G401.6 (cell line): Measurements from ENCODE around the gene SLC7A5.
"Not testable (repeated sequence)": the region's sequence is repeated elsewhere in the genome, so short reads cannot be mapped to it uniquely, and the experiment has no call there.

ENCODE experiments used
- FAIRE-seq: peaks from 2 replicates; lab custom pipeline; 2012; peaks lifted over from hg19 to GRCh38; lab: Jason Lieb, UNC

Gene SLC7A5

DNA sequence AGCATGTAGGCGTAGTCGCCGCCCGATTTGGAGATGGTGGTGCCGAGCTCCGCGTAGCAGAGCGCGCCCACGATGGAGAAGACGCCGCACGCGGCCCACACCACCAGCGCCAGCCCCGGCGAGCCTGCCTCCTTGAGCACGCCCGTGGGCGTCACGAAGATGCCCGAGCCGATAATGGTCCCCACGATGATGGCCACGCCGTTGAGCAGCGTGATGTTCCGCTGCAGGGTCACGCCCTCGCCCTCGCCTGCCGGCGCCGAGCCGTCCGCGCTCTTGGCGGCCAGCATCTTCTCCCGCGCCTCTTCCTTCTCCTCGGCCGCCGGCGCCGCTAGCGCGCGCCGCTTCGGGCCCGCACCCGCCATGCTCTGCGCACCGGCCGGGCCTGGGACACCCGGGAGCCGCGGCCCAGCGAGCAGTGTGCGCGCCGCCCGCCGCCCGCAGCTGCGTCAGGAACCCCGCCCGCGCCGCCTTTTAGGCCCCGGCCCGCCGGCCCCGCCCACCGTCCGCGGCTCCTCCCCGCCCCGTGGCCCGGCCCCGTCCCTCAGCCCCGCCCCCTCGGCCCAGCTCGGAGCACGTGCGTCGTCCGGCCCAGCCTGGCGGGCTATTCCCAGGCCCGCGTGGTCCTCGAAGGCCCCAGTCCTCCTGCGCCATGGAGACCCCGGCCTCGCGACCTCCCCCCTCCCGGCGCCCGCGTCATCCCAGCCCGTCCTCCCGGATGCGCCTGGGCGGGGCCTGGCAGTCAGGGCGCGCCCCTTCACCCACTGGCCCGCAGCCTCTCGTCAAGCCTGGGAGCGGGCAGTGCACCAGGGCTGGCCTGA, at the start of gene SLC7A5:
Gene SLC7A5, minus strand, starts transcription at position 447 of the 818 bp plus-strand sequence. Its CDS starts 85 bp downstream, at position 362.
- not testable (repeated sequence) for FAIRE-seq

DNA sequence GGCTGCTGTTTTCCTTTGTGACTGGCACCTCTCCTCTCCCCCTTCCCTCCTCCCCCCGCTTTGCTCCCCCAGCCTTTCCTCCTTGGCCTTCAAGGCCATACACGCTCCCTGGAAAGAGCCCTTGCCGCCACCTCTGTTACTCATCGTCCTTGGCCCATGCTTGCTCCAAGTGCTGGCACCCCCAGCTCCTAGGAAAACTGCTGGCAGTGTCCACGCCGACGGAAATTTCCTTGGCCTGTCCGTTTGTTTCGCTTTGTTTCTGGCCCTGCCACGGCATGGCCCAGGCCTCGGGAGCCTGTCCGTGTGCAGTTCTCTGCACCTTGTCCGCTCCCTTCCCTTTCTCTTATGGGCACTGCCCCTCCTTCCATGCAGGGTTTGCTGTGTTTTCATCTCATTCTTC, 49.0 kb upstream of the SLC7A5 start:
- FAIRE-seq = no peak

DNA sequence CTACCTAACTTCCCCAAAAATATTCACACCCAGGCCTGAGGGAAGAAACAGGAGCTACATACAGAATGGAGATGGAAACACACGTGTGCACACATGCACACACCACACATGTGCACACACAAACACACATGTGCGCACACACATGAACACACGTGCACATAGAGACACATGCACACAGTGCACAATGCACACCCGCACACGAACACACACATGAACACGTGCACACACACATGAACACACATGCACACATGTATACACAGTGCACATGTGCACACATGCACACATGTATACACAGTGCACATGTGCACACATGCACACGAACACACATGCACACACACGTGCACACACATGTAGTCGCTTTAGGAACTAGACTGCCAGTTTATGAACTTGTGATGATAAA, 48.2 kb upstream of the SLC7A5 start:
- no peak for FAIRE-seq

DNA sequence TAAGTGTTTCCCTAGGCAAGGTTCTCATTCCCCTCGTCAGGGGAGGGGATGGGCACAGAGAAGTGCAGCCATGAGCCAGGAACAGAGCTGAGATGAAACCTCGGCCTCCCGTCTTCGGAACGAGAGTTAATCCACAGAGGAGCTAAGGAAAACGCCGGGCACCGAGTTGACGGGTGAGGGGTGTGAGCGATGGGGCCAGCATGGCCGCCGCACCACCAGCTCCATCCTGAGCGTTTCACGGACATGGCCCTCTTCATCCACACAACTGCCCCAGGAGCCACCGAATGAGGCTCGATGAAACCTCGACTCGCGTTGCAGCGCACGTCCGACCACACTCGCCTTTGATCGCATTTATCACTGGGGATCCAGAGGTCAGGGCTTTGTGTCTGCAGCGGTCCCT, 45.5 kb upstream of the SLC7A5 start:
- FAIRE-seq = no peak

DNA sequence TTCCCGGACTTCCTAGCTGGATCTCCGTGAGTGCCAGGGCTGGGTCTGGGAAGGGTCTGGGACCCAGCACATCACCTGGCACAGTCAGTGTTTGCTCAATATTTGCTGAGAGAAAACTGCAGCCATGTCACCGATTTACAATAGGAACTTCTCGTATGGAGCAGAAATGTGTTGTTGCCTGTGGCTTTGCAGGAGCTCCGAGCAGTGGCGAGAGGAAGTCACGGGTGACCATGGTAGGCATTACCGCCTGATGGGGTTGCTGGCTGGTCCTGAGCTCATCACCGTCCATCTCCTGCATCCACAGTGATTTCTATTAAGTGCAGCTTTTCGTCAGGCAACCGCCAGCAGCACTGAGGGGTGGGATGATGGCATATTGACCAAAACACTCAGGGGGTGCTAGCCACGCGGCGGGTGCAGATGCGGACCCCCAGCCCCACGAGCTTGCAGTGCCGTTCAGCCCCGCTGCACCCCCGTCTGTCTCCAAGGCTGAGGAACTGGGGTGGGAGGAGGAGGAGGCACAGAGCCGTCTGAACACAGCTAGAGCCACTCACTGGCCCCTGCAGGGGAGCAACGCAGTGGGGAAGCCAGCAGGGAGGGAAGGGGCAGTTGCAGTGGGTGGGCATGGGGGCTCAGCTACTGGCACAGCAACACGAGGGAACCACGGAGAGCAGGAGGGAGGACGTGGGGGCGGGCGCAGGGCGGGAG, 44.9 kb upstream of the SLC7A5 start:
- FAIRE-seq = not testable (repeated sequence)

DNA sequence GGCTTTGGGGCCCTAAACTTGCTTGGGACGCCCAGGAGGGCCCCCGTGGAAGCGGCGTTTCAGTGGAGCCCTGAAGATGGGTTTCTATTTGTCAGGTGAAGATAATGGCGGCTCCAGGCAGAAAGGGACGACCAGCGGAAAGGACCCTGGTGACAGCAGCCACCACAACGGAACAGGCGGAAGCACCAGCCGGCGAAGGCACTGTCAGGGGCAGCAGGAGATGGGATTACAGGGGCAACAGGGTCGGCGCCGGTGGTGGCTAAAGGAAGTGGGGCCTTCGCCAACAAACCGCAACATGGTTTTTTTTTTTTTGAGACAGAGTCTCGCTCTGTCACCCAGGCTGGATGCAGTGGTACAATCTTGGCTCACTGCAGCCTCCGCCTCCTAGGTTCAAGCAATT, 43.4 kb upstream of the SLC7A5 start:
- FAIRE-seq = not testable (repeated sequence)

DNA sequence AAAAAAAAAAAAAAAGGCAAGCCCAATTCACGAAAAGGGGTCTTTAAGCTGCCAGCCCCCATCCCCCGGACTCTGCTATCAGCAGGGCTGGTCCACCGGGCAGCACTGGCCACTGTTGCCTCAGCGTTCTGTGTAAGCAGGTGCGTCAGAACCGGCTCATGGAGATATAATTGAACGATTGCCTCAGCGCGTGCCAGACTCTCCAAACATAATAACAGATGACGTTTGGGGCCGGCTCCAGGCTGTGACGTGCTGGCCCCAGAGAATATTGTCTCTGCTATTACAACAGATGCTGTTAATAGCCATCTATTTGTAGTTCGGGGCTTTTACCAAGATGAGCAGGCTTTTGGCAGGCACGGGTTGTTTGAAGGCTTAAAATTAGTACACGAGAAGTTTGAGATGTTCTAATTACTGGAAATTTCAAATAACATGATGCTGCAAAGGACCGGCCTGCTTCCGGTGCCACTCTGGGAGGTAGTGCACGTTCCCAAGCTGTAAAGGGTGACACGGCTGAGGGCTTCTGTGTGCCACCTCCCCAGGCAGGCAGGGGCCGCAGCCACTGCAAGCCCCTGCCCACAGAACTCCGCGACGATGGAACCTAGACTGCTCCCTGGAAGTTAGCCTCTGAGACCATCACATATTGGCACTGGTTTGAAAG, 41.9 kb upstream of the SLC7A5 start:
- FAIRE-seq = not testable (repeated sequence)

DNA sequence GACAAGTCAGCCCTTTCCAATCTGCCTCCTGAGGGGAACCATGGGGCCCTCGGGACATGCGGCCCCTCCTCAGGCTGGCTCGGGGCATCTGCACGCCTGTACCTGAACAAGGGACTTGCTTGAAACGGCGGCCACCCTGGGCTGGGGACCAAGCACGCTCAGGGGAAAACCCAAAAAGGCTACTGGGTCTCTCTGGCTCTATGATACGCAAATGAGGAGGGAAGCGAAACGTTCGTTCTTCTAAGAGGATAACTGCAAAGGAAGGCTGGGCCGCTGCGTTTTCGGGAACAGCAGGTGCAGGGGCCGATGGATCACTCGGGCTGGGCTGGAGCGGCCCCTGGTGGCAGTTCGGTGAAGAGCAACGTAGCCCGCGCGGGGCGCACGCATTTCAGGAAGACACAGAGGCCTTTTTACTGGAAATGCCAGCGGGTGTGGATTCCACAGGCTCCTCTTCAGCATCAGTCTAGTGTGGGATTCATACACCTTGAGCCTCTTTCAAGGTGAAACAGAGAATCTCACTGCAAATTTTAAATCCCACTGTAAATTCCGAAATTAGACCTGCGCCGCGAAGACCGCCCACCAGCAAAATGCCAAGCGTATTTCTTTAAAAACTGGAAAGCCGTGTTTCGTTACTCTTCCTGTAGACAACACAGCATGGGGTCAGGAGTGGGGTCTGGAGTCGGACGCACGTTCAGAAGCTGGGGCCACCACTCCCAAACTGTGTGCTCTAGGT, 40.1 kb upstream of the SLC7A5 start:
- not testable (repeated sequence) for FAIRE-seq

DNA sequence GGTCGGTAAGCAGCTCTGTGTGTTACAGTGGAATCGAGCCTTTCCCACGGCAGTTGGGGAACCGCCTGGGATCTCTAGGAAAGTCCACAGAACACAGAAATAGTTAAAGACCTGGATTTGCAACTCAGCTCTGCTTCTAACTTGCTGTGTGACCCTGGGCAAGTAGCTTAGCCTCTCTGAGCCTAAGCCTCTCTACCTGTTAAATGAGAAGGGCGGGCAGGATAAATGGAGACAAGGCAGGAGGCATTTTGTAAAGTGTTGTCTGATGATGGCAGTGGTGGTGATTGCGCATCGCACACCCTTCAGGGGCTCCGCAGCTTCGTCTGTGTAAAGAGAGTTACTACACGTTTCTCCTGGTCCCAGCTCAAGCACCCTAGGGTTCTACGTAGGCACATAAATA, 38.8 kb upstream of the SLC7A5 start:
- not testable (repeated sequence) for FAIRE-seq

DNA sequence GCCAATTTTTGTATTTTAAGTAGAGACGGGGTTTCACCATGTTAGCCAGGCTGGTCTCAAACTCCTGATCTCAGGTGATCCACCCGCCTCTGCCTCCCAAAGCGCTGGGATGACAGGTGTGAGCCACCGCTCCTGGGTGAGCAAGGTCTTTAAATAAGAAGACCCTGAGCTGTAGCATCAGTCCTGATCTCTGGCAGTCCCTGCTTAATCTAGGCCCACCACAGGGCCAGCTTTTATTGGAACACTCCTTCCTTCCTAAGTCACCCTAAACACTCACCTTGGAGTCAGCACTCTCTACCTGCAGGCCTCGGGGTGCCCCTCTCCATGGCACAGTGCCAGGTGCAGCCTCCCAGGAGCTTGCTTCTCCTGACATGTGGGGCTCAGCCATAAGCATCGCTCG, 36.2 kb upstream of the SLC7A5 start:
- not testable (repeated sequence) for FAIRE-seq

DNA sequence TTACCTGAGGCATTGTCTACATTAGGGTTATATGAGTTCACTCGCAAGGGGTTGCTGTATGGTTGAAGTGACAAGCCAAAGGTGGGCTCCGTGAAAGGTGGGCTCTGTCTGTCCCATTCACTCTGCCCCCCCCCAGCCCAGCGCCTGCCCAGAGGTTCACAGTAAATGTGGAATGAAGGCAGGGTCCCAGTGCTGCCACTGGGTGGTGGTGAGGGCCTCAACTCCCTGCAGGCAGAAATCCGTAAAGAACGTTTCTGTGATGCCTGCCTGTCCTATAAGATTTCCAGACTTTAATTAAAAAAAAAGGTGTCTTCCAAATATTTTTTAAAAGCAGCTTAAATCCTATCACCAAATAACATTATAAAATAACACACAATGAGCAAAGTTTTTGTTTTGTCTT, 35.7 kb upstream of the SLC7A5 start:
- not testable (repeated sequence) for FAIRE-seq

DNA sequence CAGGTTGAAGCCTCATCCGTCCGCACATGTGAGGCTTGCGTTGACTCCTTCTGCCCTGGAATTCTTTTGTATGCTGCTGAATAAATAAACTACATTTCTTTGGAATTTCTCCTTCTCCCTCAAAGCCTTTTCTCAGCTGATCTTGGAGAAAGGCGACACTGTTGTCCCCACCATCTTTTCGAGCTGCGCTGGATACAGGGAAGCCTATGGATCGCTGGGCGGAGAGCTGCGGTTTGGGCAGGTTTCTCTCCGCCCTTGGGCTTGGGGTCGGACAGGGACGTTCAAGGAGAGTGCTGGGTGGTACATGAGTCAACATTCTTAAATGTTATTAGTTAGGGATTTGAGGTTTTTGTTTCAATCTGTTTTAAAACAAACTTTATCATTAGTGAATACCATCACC, 31.2 kb upstream of the SLC7A5 start:
- not testable (repeated sequence) for FAIRE-seq

DNA sequence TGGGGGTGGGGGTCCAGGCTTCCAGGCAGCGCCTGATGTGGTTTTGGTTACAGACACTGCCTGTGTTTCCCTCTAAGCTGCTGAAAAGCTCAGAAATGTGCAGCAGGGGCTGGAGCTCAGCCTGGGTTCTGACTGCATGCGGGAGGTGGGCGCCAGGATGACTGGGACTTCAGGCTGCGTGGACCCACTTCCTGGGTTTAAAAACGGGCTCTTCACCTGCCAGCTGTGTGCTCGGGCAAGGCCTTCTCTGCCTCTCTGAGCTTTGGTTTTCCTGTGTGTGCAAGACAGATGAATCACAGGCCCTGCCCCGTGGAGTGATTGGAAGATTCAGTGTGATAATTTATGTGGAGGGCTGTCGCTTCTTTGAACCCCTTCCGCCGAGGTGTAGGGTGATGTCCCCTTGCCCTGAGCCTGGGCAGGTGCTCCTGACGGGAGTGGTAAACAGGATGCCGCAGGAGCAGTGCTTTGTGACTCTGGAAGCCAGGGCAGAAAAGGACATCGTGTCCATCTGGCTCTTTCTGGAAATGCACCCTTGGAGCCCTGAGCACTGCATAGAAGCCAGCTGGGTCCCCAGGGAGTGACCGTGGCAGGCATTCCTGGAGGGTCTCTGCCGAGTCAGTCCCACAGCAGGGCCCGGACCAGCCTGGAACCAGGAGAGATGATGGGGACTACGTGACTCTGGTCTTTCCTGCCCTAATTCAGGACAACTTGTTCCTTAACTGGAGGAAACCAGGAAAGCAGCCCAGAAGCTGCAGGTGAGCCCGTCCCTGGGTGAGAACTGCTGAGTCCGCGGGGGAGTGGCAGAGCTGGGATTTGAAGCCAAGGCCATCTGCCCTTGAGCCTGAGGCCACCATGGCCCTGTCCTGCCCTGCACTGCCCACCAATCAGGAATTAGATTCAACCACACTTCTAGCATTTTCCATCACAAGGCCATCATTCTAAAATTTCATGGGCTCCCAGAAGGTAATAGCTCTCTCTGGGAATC, 28.5 kb upstream of the SLC7A5 start:
- no peak for FAIRE-seq

DNA sequence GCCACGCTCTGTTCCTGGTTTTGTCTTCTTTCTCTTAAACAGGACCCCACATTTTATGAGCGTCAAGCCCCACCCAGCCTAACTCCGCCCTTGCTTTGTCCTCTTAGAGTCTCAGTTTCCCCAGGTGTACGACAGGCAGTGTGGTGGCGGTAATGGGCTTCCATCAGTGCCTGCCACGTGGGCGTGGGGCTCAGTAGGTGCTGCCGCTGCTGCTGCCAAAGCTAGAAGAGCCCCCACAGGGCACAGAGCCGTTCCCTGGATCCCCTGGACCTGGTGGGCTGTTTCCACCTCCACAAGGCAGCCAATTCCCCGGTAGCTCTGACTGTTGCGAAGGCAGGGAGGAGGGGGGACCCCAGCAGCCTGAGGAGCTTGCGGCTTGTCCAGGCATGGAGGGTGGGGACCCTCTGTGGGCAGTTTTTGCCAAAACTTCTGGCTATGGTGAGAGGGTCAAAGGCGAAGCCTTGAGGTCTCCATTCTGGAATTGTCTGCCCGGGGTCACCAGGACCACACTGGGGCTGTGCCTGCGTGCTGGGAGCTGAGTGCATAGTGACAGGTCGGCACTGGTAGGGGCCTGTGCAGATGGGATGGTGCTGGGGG, 27.7 kb upstream of the SLC7A5 start:
- not testable (repeated sequence) for FAIRE-seq

DNA sequence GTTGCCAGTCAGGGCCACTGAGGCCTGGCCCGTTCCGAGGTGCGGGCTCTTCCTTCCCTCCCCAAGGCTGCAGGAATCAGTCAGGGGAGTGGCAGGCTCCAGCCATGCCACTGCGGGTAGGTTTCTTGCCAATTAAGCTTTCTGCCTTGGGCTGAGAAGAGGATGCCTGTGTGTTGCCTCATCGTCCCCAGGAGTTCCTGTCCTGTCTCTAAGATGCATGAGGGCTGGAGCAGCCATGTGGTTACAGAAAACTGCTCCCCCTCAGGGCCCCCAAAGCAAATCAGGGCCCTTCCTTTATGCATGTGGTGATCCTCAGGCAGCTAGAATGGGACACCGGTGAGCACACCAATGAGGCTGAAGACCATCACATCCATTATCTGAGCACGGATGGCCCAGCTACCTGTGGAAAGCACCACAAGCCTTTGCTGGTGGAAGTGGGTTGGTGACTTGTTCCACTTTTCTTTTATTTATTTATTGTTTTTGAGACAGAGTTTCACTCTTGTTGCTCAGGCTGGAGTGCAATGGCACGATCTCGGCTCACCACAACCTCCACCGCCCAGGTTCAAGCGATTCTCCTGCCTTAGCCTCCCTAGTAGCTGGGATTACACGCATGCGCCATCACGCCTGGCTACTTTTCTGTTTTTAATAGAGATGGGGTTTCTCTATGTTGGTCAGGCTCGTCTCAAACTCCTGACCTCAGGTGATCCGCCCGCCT, 27.0 kb upstream of the SLC7A5 start:
- FAIRE-seq = not testable (repeated sequence)

DNA sequence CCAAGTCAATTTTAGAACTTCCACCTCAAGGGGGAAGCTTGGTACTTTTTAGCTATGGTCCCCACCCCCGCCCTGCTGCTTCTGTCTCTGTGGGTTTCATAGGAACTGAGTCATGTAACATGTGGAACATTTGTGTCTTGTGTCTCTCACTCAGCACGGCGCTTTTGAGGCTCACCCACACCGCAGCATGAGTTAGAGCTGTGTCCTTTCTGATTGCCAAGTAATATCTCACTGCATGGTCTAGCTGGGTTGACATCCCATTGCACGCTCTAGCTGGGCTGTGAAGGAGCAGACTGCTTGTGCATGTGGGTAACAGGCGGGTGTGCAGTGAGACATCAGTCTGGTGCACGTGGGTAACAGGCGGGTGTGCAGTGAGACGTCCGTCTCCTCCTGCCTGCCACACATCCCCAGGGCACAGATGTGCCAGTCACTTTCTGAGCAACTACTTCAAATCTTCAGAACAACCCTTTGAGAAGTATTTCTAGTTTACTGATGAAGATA, 26.4 kb upstream of the SLC7A5 start:
- no peak for FAIRE-seq

DNA sequence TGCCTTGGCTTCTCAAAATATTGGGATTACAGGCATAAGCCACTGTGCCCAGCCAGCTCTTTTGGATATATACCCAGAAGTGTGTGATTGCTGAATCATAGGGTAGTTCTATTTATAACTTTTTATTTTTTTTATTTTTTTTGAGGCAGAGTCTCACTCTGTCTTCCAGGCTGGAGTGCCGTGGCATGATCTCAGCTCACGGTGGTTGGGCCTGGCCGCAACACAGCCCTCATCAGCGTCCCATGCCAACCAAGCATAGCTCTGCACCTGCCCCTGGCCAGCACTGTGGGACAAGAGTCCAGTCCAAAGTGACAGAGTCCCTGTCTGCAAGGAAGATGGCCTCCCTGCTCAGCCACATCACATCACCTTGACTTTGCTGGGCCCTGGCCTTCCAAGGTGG, 24.7 kb upstream of the SLC7A5 start:
- not testable (repeated sequence) for FAIRE-seq

DNA sequence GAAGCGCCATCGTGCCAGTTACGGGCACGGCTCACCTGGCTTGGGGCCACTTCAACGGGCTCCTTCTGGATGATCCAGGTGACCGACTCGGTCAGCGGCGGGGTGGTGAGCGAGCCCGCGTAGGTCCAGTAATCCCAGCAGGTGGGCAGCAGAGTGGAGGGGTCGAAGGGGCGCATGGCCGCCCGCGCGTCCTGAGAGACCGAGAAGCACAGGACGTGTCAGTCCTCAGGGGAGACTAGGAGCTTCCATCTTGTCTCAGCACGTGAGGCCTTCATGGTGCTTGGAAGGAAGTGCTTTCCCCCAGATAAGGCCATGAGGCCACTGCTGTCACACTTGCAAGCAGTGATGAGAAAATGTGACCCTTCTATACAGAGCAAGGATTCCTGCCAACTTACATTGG, 22.5 kb upstream of the SLC7A5 start:
- no peak for FAIRE-seq

DNA sequence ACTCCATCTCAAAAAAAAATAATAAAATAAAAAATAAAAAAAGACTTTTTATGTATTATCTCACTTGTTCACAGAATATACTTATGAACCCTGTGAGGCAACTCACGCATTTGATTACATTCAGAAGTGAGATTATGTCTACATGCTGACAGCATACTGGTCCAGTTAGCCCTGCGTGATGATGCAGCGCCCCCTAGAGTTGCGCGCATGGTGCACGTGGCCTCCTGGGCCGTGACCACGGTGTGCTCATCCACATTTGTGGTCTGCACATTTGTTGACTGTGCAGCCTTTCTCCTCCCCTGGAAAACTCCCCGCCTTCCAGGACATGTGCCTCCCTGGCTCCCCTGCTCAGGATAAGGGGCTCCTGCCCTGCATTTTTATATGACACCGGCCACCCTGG, 20.5 kb upstream of the SLC7A5 start:
- FAIRE-seq = not testable (repeated sequence)

DNA sequence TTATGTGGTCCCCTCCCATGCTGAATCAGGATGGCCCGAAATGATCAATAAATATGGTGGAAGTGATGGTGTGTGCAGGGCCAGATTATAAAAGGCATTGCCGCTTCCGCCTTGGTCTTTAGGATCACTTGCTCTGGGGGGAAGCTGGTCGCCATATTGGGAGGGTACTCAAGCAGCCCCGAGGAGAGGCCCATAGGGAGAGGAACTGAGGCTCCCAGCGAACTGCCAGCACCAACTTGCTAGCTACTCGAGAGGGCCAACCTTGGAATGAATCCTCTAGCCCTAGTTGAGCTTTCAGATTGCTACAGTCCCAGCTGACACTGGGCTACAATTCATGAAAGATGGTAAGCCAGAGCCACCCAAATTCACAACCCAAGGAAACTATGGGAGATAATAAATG, 19.0 kb upstream of the SLC7A5 start:
- not testable (repeated sequence) for FAIRE-seq
